Measurements from ENCODE around the gene BACE1.

DNA sequence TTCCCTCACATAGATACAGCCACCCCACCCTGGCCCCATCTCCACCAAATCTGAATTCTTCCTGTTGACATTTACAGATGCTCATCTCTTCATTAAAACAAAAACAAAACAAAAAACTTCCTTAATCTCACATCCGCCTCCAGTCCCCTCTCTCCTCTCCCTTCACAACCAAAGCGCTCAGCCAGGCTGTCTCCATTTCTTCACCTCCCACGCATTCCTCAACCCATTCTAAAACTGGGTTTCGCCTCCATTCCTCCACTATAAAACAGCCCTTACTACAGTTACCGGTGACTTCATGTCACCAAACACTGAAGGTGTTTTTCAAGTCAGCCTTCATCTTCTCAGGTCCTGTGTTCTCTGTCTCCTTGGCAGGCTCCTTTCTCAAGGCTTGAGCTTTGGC, 15.3 kb downstream of the BACE1 start:
- no peak for TF ChIP-seq FOXM1 (IDR thresholded peaks at IDR 0.05; ENCODE audit: low read depth)
- TF ChIP-seq CHD2 (IDR thresholded peaks at IDR 0.05; ENCODE audit: low read length, partially characterized antibody): no peak
- TF ChIP-seq USF2 (IDR thresholded peaks at IDR 0.05; ENCODE audit: borderline replicate concordance, low read depth, low read length): no peak
- no peak for TF ChIP-seq RAD21 (IDR thresholded peaks at IDR 0.05; ENCODE audit: low read length)
- TF ChIP-seq, protein P1, sequence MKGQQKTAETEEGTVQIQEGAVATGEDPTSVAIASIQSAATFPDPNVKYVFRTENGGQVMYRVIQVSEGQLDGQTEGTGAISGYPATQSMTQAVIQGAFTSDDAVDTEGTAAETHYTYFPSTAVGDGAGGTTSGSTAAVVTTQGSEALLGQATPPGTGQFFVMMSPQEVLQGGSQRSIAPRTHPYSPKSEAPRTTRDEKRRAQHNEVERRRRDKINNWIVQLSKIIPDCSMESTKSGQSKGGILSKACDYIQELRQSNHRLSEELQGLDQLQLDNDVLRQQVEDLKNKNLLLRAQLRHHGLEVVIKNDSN (IDR thresholded peaks at IDR 0.05; ENCODE audit: borderline replicate concordance, low read depth): no peak
- TF ChIP-seq, protein P2, sequence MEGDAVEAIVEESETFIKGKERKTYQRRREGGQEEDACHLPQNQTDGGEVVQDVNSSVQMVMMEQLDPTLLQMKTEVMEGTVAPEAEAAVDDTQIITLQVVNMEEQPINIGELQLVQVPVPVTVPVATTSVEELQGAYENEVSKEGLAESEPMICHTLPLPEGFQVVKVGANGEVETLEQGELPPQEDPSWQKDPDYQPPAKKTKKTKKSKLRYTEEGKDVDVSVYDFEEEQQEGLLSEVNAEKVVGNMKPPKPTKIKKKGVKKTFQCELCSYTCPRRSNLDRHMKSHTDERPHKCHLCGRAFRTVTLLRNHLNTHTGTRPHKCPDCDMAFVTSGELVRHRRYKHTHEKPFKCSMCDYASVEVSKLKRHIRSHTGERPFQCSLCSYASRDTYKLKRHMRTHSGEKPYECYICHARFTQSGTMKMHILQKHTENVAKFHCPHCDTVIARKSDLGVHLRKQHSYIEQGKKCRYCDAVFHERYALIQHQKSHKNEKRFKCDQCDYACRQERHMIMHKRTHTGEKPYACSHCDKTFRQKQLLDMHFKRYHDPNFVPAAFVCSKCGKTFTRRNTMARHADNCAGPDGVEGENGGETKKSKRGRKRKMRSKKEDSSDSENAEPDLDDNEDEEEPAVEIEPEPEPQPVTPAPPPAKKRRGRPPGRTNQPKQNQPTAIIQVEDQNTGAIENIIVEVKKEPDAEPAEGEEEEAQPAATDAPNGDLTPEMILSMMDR (IDR thresholded peaks at IDR 0.05): no peak
- TF ChIP-seq NRF1 (IDR thresholded peaks at IDR 0.05; ENCODE audit: low read depth, low read length): no peak
- no peak for TF ChIP-seq SMC3 (IDR thresholded peaks at IDR 0.05; ENCODE audit: low read depth, low read length)
- no peak for TF ChIP-seq GATA2 (CRISPR knock-in tag; IDR thresholded peaks at IDR 0.05)
- TF ChIP-seq, protein P3, sequence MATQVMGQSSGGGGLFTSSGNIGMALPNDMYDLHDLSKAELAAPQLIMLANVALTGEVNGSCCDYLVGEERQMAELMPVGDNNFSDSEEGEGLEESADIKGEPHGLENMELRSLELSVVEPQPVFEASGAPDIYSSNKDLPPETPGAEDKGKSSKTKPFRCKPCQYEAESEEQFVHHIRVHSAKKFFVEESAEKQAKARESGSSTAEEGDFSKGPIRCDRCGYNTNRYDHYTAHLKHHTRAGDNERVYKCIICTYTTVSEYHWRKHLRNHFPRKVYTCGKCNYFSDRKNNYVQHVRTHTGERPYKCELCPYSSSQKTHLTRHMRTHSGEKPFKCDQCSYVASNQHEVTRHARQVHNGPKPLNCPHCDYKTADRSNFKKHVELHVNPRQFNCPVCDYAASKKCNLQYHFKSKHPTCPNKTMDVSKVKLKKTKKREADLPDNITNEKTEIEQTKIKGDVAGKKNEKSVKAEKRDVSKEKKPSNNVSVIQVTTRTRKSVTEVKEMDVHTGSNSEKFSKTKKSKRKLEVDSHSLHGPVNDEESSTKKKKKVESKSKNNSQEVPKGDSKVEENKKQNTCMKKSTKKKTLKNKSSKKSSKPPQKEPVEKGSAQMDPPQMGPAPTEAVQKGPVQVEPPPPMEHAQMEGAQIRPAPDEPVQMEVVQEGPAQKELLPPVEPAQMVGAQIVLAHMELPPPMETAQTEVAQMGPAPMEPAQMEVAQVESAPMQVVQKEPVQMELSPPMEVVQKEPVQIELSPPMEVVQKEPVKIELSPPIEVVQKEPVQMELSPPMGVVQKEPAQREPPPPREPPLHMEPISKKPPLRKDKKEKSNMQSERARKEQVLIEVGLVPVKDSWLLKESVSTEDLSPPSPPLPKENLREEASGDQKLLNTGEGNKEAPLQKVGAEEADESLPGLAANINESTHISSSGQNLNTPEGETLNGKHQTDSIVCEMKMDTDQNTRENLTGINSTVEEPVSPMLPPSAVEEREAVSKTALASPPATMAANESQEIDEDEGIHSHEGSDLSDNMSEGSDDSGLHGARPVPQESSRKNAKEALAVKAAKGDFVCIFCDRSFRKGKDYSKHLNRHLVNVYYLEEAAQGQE (IDR thresholded peaks at IDR 0.05; ENCODE audit: low read depth, low read length): no peak
- TF ChIP-seq POLR2AphosphoS5 (IDR thresholded peaks at IDR 0.05; ENCODE audit: low read depth, low read length): no peak
- TF ChIP-seq ELF1 (IDR thresholded peaks at IDR 0.05): no peak

Data from SK-N-SH (cell line).